ENCODE data around the gene WDR48. TPM values are rescaled to one million over a fixed set of nuclear protein-coding genes. Genes with fewer than 3 reads are reported as not detected.
A peak's percentile ranks its signal among the peaks of the same experiment; 100 is the strongest.

Gene WDR48
- total RNA-seq, 2 donors from 2014 or later, result 15.8 to 16.5 TPM

DNA sequence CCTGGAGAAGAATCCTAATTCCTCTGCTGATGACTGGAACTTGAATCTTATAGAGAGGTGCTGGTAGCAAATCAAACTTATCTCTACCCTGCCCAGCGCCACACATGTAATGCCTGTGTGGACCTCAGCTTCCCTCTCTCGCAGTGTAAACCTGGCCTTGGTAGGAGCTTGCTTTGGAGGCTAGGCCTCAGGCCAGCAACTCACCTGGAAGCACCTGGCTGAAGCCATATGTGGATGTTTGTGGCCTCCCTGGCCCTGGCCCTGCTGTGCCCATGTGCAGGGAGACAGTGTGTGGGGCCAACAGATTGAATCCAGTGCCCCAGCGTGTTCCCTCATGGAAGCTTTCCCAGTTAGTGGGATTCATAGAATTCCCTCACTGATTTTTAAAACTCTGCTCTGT lies 64.1 kb downstream of the WDR48 start:
- WGBS, 2 donors, result 53 to 67% methylated on average over 3 of the region's 3 CpGs
- no peaks in the 10 kb centered on the region for H3K36me3 ChIP-seq (replicated peaks in 1 of 2; ENCODE audit: insufficient read depth in 1 of 2, low read depth in 2 of 2)
- peak in 3 of 4 donors; percentile 47 to 73 (median 68) for DNase-seq
- no peak for TF ChIP-seq POLR2A (IDR thresholded peaks at IDR 0.05)
- TF ChIP-seq, protein P1, sequence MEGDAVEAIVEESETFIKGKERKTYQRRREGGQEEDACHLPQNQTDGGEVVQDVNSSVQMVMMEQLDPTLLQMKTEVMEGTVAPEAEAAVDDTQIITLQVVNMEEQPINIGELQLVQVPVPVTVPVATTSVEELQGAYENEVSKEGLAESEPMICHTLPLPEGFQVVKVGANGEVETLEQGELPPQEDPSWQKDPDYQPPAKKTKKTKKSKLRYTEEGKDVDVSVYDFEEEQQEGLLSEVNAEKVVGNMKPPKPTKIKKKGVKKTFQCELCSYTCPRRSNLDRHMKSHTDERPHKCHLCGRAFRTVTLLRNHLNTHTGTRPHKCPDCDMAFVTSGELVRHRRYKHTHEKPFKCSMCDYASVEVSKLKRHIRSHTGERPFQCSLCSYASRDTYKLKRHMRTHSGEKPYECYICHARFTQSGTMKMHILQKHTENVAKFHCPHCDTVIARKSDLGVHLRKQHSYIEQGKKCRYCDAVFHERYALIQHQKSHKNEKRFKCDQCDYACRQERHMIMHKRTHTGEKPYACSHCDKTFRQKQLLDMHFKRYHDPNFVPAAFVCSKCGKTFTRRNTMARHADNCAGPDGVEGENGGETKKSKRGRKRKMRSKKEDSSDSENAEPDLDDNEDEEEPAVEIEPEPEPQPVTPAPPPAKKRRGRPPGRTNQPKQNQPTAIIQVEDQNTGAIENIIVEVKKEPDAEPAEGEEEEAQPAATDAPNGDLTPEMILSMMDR (IDR thresholded peaks at IDR 0.05), result no peak
- intact Hi-C loops (cut with DNase I), result no loop called here
- no peak overlapping the region for H3K4me3 ChIP-seq
- no peaks in the 10 kb centered on the region for H3K4me1 ChIP-seq
- ATAC-seq, result peak; percentile 53
- H3K27ac ChIP-seq, result no peak overlapping the region
- H3K27me3 ChIP-seq, result no peaks in the 10 kb centered on the region
- H3K9me3 ChIP-seq, result no peaks in the 10 kb centered on the region

DNA sequence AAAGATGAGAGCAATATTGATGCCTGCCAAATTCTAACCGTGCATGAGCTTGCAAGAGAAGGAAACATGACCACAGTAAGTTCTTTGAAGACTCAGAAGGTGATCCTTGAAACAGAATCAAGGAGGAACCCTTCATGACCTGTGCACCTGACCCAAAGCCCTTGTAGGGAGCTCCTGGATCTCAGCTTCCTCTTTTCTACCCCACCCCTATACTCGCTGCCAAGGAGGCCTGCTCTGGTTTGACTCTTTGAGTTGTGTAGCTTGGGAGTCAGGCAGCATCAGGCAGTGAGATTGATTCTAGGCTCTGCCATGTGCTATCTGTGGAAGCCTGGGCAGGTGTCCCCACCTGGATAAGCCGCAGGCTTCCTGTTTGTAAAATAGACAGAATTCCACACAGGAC lies 66.3 kb downstream of the WDR48 start:
- no peak for DNase-seq
- no peak for ATAC-seq
- intact Hi-C loops (cut with DNase I), result no loop called here
- no peak overlapping the region for H3K4me3 ChIP-seq
- TF ChIP-seq POLR2A (IDR thresholded peaks at IDR 0.05), result no peak
- TF ChIP-seq, protein P1 (IDR thresholded peaks at IDR 0.05), result no peak
- H3K4me1 ChIP-seq, result no peaks in the 10 kb centered on the region
- WGBS, 2 donors, result 78 to 80% methylated on average over 1 to 3 of the region's 3 CpGs
- no peaks in the 10 kb centered on the region for H3K36me3 ChIP-seq (replicated peaks in 1 of 2; ENCODE audit: insufficient read depth in 1 of 2, low read depth in 2 of 2)
- no peaks in the 10 kb centered on the region for H3K9me3 ChIP-seq
- no peaks in the 10 kb centered on the region for H3K27me3 ChIP-seq
- no peak overlapping the region for H3K27ac ChIP-seq

DNA sequence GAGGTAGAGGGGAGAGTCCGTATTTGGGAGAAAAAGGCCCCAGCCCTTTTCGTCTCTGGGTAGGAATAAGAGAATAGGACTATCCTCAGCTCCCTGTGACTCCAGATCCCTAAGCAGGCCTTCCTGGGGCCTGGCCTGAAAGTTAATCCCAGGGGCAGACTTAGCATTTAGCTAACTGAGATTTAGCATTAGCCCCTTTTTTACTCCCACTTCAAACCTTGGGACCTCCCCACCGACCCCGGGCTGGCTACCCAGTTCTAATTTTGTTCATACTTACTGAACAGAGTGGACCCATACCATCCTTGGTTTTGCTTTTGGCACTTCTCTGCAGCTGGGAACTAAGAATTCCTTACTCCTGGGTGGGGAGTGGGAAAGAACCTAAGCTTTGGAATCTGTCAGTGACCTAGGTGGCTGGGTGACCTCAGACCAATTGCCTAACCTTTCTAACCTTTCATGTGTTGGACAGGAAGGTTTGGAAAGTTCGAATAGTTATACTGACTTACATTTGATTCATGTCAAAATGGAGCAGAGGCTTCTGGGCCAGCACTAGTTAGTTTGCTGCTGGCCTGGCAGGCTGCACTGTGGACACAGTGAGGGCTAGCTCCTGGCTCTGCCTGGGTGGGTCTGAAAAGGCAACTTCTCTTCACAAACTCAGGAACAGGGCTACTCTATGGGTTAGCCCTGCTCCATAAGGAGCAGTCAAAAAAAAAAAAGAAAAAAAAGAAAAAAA lies 67.3 kb downstream of the WDR48 start:
- DNase-seq, result no peak
- Histone ChIP-seq H3K27me3 (no peaks in the 10 kb centered on the region), H3K4me3 (no peak overlapping the region), H3K9me3 (no peaks in the 10 kb centered on the region), H3K36me3 (replicated peaks in 1 of 2; ENCODE audit: insufficient read depth in 1 of 2, low read depth in 2 of 2) (no peaks in the 10 kb centered on the region), H3K27ac (no peak overlapping the region), H3K4me1 (no peaks in the 10 kb centered on the region)
- no peak for ATAC-seq
- 64 to 82% methylated on average over 5 of the region's 5 CpGs for WGBS, 2 donors
- intact Hi-C loops (cut with DNase I), result no loop called here
- TF ChIP-seq, protein P1 (IDR thresholded peaks at IDR 0.05), result no peak
- no peak for TF ChIP-seq POLR2A (IDR thresholded peaks at IDR 0.05)

DNA sequence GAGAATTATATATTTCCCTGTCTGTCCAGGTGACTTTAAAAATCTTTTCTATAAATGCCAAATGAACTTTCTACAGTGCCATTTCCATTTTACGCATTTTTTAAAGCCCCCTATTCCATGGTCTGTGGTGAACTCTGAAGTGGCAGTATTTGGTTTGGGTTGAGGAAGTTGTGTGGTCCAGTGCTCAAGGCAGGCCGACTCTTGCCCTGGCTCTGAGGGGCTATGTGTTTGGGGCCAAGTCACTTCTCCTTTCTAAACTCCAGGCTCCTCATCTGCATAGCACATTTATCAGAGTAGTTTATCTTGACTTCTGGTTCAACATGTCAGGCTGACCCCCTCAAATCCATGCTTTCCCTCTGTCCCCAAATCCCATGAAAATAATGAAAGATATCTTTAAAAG lies 69.8 kb downstream of the WDR48 start:
- Histone ChIP-seq H3K27me3 (no peaks in the 10 kb centered on the region), H3K27ac (no peak overlapping the region), H3K4me3 (no peak overlapping the region), H3K36me3 (replicated peaks in 1 of 2; ENCODE audit: insufficient read depth in 1 of 2, low read depth in 2 of 2) (no peaks in the 10 kb centered on the region), H3K9me3 (no peaks in the 10 kb centered on the region), H3K4me1 (peaks cover 19% of the 10 kb centered on the region)
- DNase-seq, result no peak
- 86 to 92% methylated on average over 2 of the region's 2 CpGs for WGBS, 2 donors
- no peak for TF ChIP-seq POLR2A (IDR thresholded peaks at IDR 0.05)
- TF ChIP-seq, protein P1 (IDR thresholded peaks at IDR 0.05), result no peak
- intact Hi-C loops (cut with DNase I), result no loop called here
- no peak for ATAC-seq

DNA sequence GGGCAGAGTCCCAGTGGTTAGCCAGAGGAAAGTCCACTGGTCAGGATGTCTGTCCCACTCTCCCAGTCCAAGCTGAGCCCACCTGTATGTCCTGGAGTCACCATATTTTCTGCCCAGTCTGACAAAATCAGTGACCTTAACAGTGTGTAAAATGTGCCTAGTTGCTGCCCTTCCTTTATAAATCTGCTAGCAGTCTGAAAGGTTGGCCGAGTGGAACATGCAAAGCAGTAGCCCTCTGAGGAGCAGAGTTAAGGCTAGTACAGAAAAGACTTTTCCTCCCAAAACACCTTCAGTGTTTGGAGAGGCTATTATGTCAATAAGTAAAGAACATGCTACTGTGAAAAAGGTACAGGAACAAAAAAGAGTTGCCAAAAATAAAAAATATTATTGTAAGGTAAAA lies 71.0 kb downstream of the WDR48 start:
- TF ChIP-seq, protein P1 (IDR thresholded peaks at IDR 0.05), result no peak
- TF ChIP-seq POLR2A (IDR thresholded peaks at IDR 0.05), result no peak
- 80 to 86% methylated on average over 1 of the region's 1 CpG for WGBS, 2 donors
- Histone ChIP-seq H3K9me3 (no peaks in the 10 kb centered on the region), H3K4me1 (peaks cover 30% of the 10 kb centered on the region), H3K27ac (no peak overlapping the region), H3K4me3 (no peak overlapping the region), H3K27me3 (no peaks in the 10 kb centered on the region), H3K36me3 (replicated peaks in 1 of 2; ENCODE audit: insufficient read depth in 1 of 2, low read depth in 2 of 2) (no peaks in the 10 kb centered on the region)
- DNase-seq (no peak), ATAC-seq (no peak)
- intact Hi-C loops (cut with DNase I), result no loop called here
